IMR-90 (cell line): ENCODE measurements around the gene RGSL1. TPM values are rescaled to one million over a fixed set of nuclear protein-coding genes. Genes with fewer than 3 reads are reported as not detected.

Experiments used
- ATAC-seq: fragments of 200-7000 bp; cut with Tn5 transposase; 2 replicates; pipeline ENCODE4 v1.9.1; 2020; ENCODE audit warnings: low read depth, mild to moderate bottlenecking, moderate library complexity
- BruUV-seq: library from RNA; stranded (reverse); fragments of 400-500 nt; replicated peaks from 2 replicates; lab custom pipeline; 2021; lab: Mats Ljungman, UMichigan
- CTCF ChIA-PET: fragments of 300-600 bp; formaldehyde crosslinking; extraction: SDS; loops from one replicate; lab custom pipeline; 2021; ENCODE audit warnings: antibody characterized with exemption; lab: Yijun Ruan, JAX
- POLR2A ChIA-PET: fragments of 300-600 bp; sonication (Branson Sonifier 250); formaldehyde crosslinking; loops from one replicate; lab custom pipeline; 2022; ENCODE audit warnings: antibody characterized with exemption; ENCODE audit not compliant: unreplicated experiment; lab: Charles Lee
- DNase-seq: peaks from one replicate; pipeline ENCODE4 v3.0.0; 2013
- H2AFZ ChIP-seq: replicated peaks from 2 replicates; pipeline ENCODE3; 2013; ENCODE audit warnings: low read length, mild to moderate bottlenecking; ENCODE audit not compliant: poor library complexity
- H2AK5ac ChIP-seq: 2 replicates; pipeline ENCODE4 v1.6.1; 2013; ENCODE audit warnings: low read depth, low read length, inconsistent platforms
- H2AK9ac ChIP-seq: replicated peaks from 2 replicates; pipeline ENCODE3; 2013; ENCODE audit warnings: mild to moderate bottlenecking, low read depth, low read length, moderate library complexity; ENCODE audit not compliant: poor library complexity
- H2BK120ac ChIP-seq: 2 replicates; pipeline ENCODE4 v1.6.1; 2013; ENCODE audit warnings: low read depth, low read length, inconsistent platforms
- H2BK15ac ChIP-seq: 3 replicates; pipeline ENCODE4 v1.6.1; 2013; ENCODE audit warnings: low read depth, low read length, inconsistent platforms
- H2BK20ac ChIP-seq: 2 replicates; pipeline ENCODE4 v1.6.1; 2013; ENCODE audit warnings: low read depth, mild to moderate bottlenecking, inconsistent platforms, low read length, moderate library complexity
- H2BK5ac ChIP-seq: 2 replicates; pipeline ENCODE4 v1.6.1; 2013; ENCODE audit warnings: mild to moderate bottlenecking, low read depth, low read length, inconsistent platforms; ENCODE audit not compliant: poor library complexity, severe bottlenecking
- H3K14ac ChIP-seq: replicated peaks from 2 replicates; pipeline ENCODE4 v1.6.1; 2013; ENCODE audit warnings: low read depth, low read length, inconsistent platforms
- H3K18ac ChIP-seq: 2 replicates; pipeline ENCODE4 v1.6.1; 2013; ENCODE audit warnings: low read depth, low read length, control low read depth
- H3K23ac ChIP-seq: 2 replicates; pipeline ENCODE4 v1.6.1; 2013; ENCODE audit warnings: low read depth, low read length, inconsistent platforms
- H3K27ac ChIP-seq: 2 replicates; pipeline ENCODE4 v1.5.1; 2013; ENCODE audit warnings: mild to moderate bottlenecking, control low read depth, low read length; ENCODE audit not compliant: insufficient read depth
- H3K27me3 ChIP-seq: 2 replicates; pipeline ENCODE4 v1.6.1; 2013; ENCODE audit warnings: low read length; ENCODE audit not compliant: control insufficient read depth, insufficient read depth
- H3K36me3 ChIP-seq: 2 replicates; pipeline ENCODE4 v1.6.1; 2013; ENCODE audit warnings: low read length, mixed read lengths; ENCODE audit not compliant: control insufficient read depth, insufficient read depth
- H3K4ac ChIP-seq: 2 replicates; pipeline ENCODE4 v1.6.1; 2013; ENCODE audit warnings: low read depth, low read length, inconsistent platforms
- H3K4me1 ChIP-seq: 2 replicates; pipeline ENCODE4 v1.6.1; 2013; ENCODE audit warnings: low read length, mixed read lengths; ENCODE audit not compliant: control insufficient read depth, insufficient read depth
- H3K4me2 ChIP-seq: 2 replicates; pipeline ENCODE4 v1.6.1; 2013; ENCODE audit warnings: low read depth, mild to moderate bottlenecking, control low read depth, low read length, moderate library complexity
- H3K4me3 ChIP-seq: 2 replicates; pipeline ENCODE4 v1.5.1; 2013; ENCODE audit warnings: low read depth, mild to moderate bottlenecking, control low read depth, low read length, moderate library complexity; ENCODE audit not compliant: insufficient read depth
- H3K56ac ChIP-seq: 2 replicates; pipeline ENCODE4 v1.6.1; 2013; ENCODE audit warnings: low read length, inconsistent platforms; ENCODE audit not compliant: insufficient read depth; ENCODE audit errors: extremely low read depth
- H3K79me1 ChIP-seq, 2 experiments: 2 replicates each; pipeline ENCODE4 v1.6.1; 2013; ENCODE audit warnings: low read length in 2 of 2, inconsistent platforms in 1 of 2, low read depth in 1 of 2
- H3K9ac ChIP-seq: 2 replicates; pipeline ENCODE4 v1.6.1; 2013; ENCODE audit warnings: low read depth, low read length, control low read depth
- H3K9me1 ChIP-seq: 2 replicates; pipeline ENCODE4 v1.6.1; 2013; ENCODE audit warnings: low read length, inconsistent platforms; ENCODE audit not compliant: insufficient read depth
- H3K9me3 ChIP-seq: 2 replicates; pipeline ENCODE4 v1.6.1; 2013; ENCODE audit warnings: low read length; ENCODE audit not compliant: control insufficient read depth, insufficient read depth
- H4K20me1 ChIP-seq: 2 replicates; pipeline ENCODE4 v1.6.1; 2013; ENCODE audit warnings: low read length, inconsistent platforms; ENCODE audit not compliant: insufficient read depth
- H4K5ac ChIP-seq: 2 replicates; pipeline ENCODE4 v1.6.1; 2013; ENCODE audit warnings: mild to moderate bottlenecking, low read depth, low read length, control low read depth
- H4K8ac ChIP-seq, 2 experiments: 2 replicates each; pipeline ENCODE4 v1.6.1; 2013; ENCODE audit warnings: low read depth in 2 of 2, low read length in 2 of 2, control low read depth in 1 of 2, inconsistent platforms in 1 of 2
- H4K91ac ChIP-seq: 2 replicates; pipeline ENCODE4 v1.6.1; 2013; ENCODE audit warnings: low read depth, low read length, inconsistent platforms; ENCODE audit not compliant: insufficient read depth
- BHLHE40 ChIP-seq: fragments of 150-350 bp; IDR thresholded peaks from 2 replicates; pipeline ENCODE4 v1.6.1; 2016; ENCODE audit warnings: mild to moderate bottlenecking, low read depth, low read length
- CEBPB ChIP-seq: IDR thresholded peaks from 2 replicates; pipeline ENCODE4 v1.6.1; 2012; ENCODE audit warnings: low read depth, low read length, improper control_type of control experiment
- CHD1 ChIP-seq: IDR thresholded peaks from 2 replicates; pipeline ENCODE4 v1.6.1; 2012; ENCODE audit warnings: low read depth, low read length, improper control_type of control experiment
- FOS ChIP-seq: fragments of 150-350 bp; IDR thresholded peaks from 2 replicates; pipeline ENCODE4 v1.6.1; 2016; ENCODE audit warnings: low read depth, low read length
- MAFK ChIP-seq: IDR thresholded peaks from 2 replicates; pipeline ENCODE4 v1.6.1; 2012; ENCODE audit warnings: low read depth, low read length, improper control_type of control experiment
- MAZ ChIP-seq: IDR thresholded peaks from 2 replicates; pipeline ENCODE4 v1.6.1; 2012; ENCODE audit warnings: low read depth, mild to moderate bottlenecking, low read length, improper control_type of control experiment, moderate library complexity, borderline replicate concordance
- MXI1 ChIP-seq: IDR thresholded peaks from 2 replicates; pipeline ENCODE4 v1.6.1; 2012; ENCODE audit warnings: low read depth, mild to moderate bottlenecking, low read length, moderate library complexity, borderline replicate concordance
- NFE2L2 ChIP-seq: fragments of 150-350 bp; IDR thresholded peaks from 2 replicates; pipeline ENCODE4 v1.6.1; 2016; ENCODE audit warnings: low read depth, mild to moderate bottlenecking, low read length
- POLR2A ChIP-seq: IDR thresholded peaks from 2 replicates; pipeline ENCODE4 v1.6.1; 2012; ENCODE audit warnings: mild to moderate bottlenecking, low read depth, low read length
- RAD21 ChIP-seq: IDR thresholded peaks from 2 replicates; pipeline ENCODE4 v1.6.1; 2012; ENCODE audit warnings: low read length, improper control_type of control experiment
- RCOR1 ChIP-seq: IDR thresholded peaks from 2 replicates; pipeline ENCODE4 v1.6.1; 2012; ENCODE audit warnings: mild to moderate bottlenecking, low read length, improper control_type of control experiment; ENCODE audit not compliant: insufficient replicate concordance
- RFX5 ChIP-seq: IDR thresholded peaks from 2 replicates; pipeline ENCODE4 v1.8.0; 2012; ENCODE audit warnings: low read depth, mild to moderate bottlenecking, low read length, moderate library complexity
- SMC3 ChIP-seq: fragments of 150-350 bp; IDR thresholded peaks from 2 replicates; pipeline ENCODE4 v1.6.1; 2016; ENCODE audit warnings: low read depth, mild to moderate bottlenecking, antibody characterized with exemption, low read length, moderate library complexity
- WGBS, 2 experiments: methylation state at CpG; one replicate each; pipeline versions ENCODE4 v1.1.5 to v1.1.7; 2013; ENCODE audit warnings: missing lambda C conversion rate in 2 of 2; ENCODE audit not compliant: insufficient read length in 1 of 2; ENCODE audit errors: extremely low coverage in 2 of 2; 5-methylcytosine and 5-hydroxymethylcytosine counted together
- dilution Hi-C: fragments of 300-500 bp; cut with HindIII; formaldehyde crosslinking; loops from one replicate; pipeline ENCODE4 v1.14.3; 2018; ENCODE audit warnings: low sequenced_read_pairs; ENCODE audit not compliant: unreplicated experiment
- in situ Hi-C: fragments of 300-500 bp; cut with MboI; formaldehyde crosslinking; loops from 3 replicates; pipeline ENCODE4 v1.14.3; 2019; ENCODE audit warnings: low sequenced_read_pairs, inconsistent platforms, mixed read lengths
- intact Hi-C: fragments of 100-400 bp; cut with micrococcal nuclease; formaldehyde crosslinking; loops from 2 replicates; pipeline ENCODE4 v1.10.0; 2022
- polyA plus RNA-seq, 3 experiments: library from polyadenylated mRNA; depleted of rRNA; stranded (reverse); fragments of >200 nt; gene quantifications; 2 replicates each; pipeline ENCODE4 v1.2.3, GENCODE V29; 2012; ENCODE audit warnings: low replicate concordance in 1 of 3
- total RNA-seq: library from RNA; depleted of rRNA; stranded (reverse); fragments of >200 nt; gene quantifications from 2 replicates; pipeline ENCODE4 v1.2.3, GENCODE V29; 2012
- TF ChIP-seq, protein P1 (sequence below): fragments of 150-350 bp; IDR thresholded peaks from 2 replicates; pipeline ENCODE4 v1.6.1; 2017; ENCODE audit warnings: mild to moderate bottlenecking, antibody characterized with exemption, low read length, low read depth
- TF ChIP-seq, protein P2 (sequence below): conservative IDR thresholded peaks from 2 replicates; pipeline ENCODE4 v1.5.1; 2012; ENCODE audit warnings: mild to moderate bottlenecking, low read depth, low read length, improper control_type of control experiment
- TF ChIP-seq, protein P3 (sequence below): fragments of 150-350 bp; IDR thresholded peaks from 2 replicates; pipeline ENCODE4 v1.6.1; 2016; ENCODE audit warnings: low read depth, mild to moderate bottlenecking, low read length, moderate library complexity, borderline replicate concordance

The RGSL1 gene
- total and polyA plus RNA-seq, 2 of the 4 experiments (the other 2 are of a cell fraction), result not detected

DNA sequence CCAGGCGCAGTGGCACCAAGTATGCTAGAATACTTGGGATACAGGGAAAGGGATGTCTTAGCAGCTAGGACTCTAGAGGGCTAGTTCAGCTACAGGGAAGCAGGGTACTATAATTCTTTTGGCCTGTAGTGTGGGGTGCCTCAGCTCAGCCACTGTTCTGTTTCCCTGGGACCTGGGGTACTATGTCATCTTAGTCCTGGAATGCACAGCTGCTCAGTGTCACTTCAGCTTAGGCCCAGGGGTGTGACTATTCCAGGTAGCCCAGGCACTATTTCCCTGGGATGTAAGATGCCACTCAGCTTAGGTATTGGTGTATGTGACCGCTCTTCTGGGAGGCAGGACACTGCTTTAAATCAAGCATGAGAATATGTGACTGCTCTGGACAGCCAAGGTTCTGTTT, 34.1 kb downstream of the RGSL1 start:
- Histone ChIP-seq H3K27me3 (no peaks in the 10 kb centered on the region), H3K4ac (no peak overlapping the region), H2BK15ac (no peak overlapping the region), H2BK20ac (no peak overlapping the region), H4K20me1 (no peaks in the 10 kb centered on the region), H3K14ac (no peak overlapping the region), H3K4me2 (no peak overlapping the region), H2AFZ (no peak overlapping the region), H3K9ac (no peak overlapping the region), H3K18ac (no peak overlapping the region), H3K9me1 (no peaks in the 10 kb centered on the region), H3K23ac (no peak overlapping the region), H4K91ac (no peak overlapping the region), H3K27ac (no peak overlapping the region), H3K4me1 (no peaks in the 10 kb centered on the region), H2BK120ac (no peak overlapping the region), H3K36me3 (no peaks in the 10 kb centered on the region), H3K9me3 (no peaks in the 10 kb centered on the region), H4K5ac (no peak overlapping the region), H2AK5ac (no peak overlapping the region), H4K8ac (no peak overlapping the region), H2BK5ac (no peak overlapping the region), H3K56ac (no peak overlapping the region), H2AK9ac (no peak overlapping the region), H3K4me3 (no peak overlapping the region), H3K79me1 (no peaks in the 10 kb centered on the region)
- CTCF ChIA-PET, result interaction anchor here (0.9 kb wide), 1 partner anchor 87 kb away, joined by 3 read pairs; no protein-coding TSS in a partner anchor
- POLR2A ChIA-PET, result no interaction called here
- DNase-seq, result no peak
- no peak for TF ChIP-seq MXI1
- TF ChIP-seq RAD21, result no peak
- TF ChIP-seq MAFK, result no peak
- TF ChIP-seq, protein P1, sequence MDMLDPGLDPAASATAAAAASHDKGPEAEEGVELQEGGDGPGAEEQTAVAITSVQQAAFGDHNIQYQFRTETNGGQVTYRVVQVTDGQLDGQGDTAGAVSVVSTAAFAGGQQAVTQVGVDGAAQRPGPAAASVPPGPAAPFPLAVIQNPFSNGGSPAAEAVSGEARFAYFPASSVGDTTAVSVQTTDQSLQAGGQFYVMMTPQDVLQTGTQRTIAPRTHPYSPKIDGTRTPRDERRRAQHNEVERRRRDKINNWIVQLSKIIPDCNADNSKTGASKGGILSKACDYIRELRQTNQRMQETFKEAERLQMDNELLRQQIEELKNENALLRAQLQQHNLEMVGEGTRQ, result no peak
- no peak for TF ChIP-seq CEBPB
- TF ChIP-seq RCOR1, result no peak
- TF ChIP-seq POLR2A, result no peak
- no peak for TF ChIP-seq RFX5
- no peak for TF ChIP-seq BHLHE40
- no peak for TF ChIP-seq NFE2L2
- TF ChIP-seq SMC3, result no peak
- TF ChIP-seq FOS, result no peak
- TF ChIP-seq, protein P2, sequence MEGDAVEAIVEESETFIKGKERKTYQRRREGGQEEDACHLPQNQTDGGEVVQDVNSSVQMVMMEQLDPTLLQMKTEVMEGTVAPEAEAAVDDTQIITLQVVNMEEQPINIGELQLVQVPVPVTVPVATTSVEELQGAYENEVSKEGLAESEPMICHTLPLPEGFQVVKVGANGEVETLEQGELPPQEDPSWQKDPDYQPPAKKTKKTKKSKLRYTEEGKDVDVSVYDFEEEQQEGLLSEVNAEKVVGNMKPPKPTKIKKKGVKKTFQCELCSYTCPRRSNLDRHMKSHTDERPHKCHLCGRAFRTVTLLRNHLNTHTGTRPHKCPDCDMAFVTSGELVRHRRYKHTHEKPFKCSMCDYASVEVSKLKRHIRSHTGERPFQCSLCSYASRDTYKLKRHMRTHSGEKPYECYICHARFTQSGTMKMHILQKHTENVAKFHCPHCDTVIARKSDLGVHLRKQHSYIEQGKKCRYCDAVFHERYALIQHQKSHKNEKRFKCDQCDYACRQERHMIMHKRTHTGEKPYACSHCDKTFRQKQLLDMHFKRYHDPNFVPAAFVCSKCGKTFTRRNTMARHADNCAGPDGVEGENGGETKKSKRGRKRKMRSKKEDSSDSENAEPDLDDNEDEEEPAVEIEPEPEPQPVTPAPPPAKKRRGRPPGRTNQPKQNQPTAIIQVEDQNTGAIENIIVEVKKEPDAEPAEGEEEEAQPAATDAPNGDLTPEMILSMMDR, result no peak
- TF ChIP-seq, protein P3, sequence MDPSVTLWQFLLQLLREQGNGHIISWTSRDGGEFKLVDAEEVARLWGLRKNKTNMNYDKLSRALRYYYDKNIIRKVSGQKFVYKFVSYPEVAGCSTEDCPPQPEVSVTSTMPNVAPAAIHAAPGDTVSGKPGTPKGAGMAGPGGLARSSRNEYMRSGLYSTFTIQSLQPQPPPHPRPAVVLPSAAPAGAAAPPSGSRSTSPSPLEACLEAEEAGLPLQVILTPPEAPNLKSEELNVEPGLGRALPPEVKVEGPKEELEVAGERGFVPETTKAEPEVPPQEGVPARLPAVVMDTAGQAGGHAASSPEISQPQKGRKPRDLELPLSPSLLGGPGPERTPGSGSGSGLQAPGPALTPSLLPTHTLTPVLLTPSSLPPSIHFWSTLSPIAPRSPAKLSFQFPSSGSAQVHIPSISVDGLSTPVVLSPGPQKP, result no peak
- no peak for TF ChIP-seq MAZ
- no peak for TF ChIP-seq CHD1
- intact Hi-C loops, result no loop called here
- WGBS, 2 experiments, result no CpG with 5 or more reads among the region's 2 CpGs
- ATAC-seq, result no peak
- dilution Hi-C loops, result no loop called here
- in situ Hi-C loops, result no loop called here
- BruUV-seq, result no TSS peak
